ACHN (cell line): Measurements from ENCODE around the gene KIF3A.

ENCODE experiments used
- DNase-seq: peaks from one replicate; pipeline ENCODE4 v3.0.0-alpha.2; 2015
- in situ Hi-C: cut with HindIII; loops from 2 replicates; pipeline ENCODE4 v1.10.0; 2017; ENCODE audit warnings: low sequenced_read_pairs, low pct_ligation_motif_present, low pct_unique_long_range_greater_than_20kb

The KIF3A gene

GRCh38 chr5:132736853-132737833 lies at the start of gene KIF3A:
Gene KIF3A, minus strand, starts transcription at chr5:132737546. Its CDS starts 127 bp downstream, at chr5:132737419.
- DNase-seq = peak; percentile 95
- in situ Hi-C loops = no loop called here

GRCh38 chr5:132787076-132787475 lies 49.7 kb upstream of the KIF3A start:
- in situ Hi-C loops = no loop called here
- DNase-seq = no peak

DNA sequence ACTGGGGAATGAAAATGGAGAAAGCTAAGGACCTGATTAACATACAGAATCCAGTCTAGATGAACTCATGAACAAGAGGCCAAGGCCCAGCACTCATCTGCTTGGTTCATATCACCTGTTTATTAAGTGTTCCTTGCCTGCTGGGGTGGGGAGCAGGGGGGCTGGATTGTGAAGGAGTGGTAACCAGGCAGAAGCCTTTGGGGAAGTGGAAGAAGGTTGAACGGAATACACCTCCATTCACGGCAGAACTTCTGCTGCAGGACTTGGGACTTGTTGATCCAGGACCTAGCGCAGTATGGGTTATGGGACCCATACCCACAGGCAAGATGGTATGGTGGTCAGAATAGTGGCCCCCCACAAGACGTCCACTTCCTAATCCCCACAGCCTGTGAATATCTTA lies 48.5 kb upstream of the KIF3A start:
- in situ Hi-C loops = no loop called here
- no peak for DNase-seq

DNA sequence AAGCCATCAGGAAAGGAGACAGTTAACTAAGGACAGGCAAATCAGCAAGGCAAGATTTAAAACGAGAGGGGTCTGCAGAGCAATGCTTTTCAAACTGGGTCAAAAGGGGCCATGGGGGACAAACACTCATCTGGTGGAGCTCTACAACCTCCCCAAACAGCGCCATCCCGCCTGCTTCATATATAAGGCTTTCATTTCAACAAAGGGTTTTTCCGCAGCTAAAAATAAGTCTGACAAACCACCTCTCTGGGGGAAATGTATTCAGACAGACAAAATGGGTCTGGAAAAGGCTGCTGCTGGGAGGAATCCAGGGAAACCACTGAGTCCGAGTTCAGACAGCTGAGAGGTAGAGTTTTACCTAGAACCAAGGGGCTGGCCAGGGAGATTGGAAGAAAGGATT lies 48.0 kb upstream of the KIF3A start:
- DNase-seq = no peak
- in situ Hi-C loops = no loop called here

- DNase-seq = peak; percentile 44
- in situ Hi-C loops = no loop called here
These were observed 44.8 kb upstream of the KIF3A start for GRCh38 chr5:132782101-132782500.

DNA sequence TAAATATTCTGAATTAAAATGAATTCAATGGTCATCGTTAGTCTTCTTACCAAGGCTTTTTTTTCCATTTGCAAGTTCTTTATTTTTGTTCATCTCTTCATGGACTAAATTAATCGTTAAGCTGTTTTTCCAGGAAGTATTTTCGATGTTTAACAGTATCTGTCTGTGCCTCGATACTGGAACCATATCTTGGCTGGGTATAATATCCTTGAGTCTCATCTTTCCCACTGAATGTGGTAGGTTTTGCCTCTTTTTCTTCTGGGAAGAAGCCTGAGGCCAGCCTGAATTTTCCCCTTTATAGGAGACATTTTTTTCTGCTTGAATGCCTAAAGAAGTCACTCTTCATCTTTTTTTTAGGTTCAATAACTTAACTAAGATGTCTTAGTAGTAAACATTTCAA lies 43.7 kb upstream of the KIF3A start:
- DNase-seq = no peak
- in situ Hi-C loops = no loop called here

GRCh38 chr5:132780577-132780976 lies 43.2 kb upstream of the KIF3A start:
- no peak for DNase-seq
- in situ Hi-C loops = no loop called here

GRCh38 chr5:132779961-132780360 lies 42.6 kb upstream of the KIF3A start:
- no peak for DNase-seq
- in situ Hi-C loops = no loop called here

DNA sequence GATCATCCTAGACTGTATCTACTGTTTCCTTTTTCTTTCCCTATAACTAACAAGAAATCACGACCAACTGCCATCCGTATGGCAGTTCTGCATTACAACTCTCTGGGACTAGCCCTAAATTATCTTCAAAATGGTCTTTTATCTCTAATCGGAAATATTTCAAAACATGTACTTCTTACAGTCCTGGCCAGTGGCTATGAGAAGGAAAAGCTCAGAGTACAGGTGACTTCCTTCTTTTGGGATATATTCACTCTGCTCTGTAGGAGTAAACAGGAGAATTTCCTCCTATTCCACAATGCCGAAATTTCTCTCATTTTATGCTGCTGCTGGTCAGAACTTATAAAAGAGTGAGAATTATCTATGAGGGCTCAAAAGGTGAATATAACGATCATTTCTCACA lies 41.5 kb upstream of the KIF3A start:
- in situ Hi-C loops = no loop called here
- DNase-seq = no peak

DNA sequence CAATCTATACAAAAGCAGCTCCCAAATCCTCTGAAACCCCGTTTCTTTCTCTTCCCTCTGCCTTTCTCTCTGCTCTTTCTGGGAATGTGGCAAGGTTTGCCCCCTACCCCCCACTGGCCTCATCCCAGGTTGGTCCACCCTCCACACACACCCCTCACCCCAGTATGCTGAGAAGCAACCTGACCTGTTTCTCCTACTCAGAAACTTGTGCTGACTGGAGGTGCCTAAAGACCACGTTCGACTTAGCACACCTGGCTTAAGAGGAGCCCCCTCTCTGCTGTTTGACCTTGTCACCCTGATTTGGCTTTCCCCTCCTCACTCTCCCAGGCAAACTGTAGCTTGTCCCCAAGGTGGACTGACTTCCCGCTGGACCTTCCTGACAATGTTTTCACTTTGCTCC lies 40.8 kb upstream of the KIF3A start:
- DNase-seq = no peak
- in situ Hi-C loops = no loop called here

DNA sequence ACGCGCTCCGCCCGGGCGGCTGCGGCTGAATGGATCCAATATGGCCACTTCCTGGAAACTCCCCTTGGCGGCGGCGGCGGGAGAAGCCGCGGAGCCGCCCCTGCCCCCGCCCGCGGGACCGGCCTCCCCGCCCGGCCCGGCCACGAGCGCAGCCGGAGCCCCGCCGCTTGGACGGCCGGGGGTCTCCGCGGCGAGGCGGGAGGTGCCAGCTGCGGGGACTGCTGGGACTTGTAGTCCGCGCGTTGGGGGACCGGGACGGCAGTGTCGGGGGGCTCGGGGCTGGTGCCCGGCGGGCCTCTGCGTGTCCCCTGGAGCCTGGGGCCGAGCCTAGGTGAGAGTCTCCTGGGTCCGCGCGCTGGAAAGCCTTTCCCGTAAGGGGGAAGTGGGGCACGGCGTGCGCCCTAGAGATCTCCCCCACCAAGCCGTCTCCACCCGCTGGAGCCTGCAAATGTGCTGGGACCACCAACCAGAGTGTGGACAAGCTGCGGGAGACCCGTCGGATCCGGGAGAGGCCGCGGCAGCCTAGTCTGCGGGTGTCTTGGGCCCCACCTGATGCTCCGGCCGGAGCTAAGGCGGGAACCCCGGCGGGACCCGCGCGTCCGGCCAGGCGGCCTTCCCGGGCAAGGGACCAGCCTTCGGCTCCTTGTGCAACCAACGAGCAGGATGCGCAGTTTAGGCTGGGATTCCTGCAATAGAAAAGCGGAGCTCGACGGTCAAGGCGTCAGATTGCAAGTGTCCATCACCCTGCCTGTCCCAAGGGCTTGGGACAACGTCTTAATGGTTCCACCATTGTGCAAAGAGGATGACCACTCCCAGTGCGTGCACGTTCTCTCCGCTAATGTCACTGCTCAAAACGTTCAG lies 40.1 kb upstream of the KIF3A start, which contains the start of gene SEPTIN8:
SEPTIN8 (minus strand) TSS at position 31 of the 861 bp plus-strand sequence. CDS start 102 bp downstream, outside the sequence.
- DNase-seq = peak; percentile 42
- in situ Hi-C loops = no loop called here

DNA sequence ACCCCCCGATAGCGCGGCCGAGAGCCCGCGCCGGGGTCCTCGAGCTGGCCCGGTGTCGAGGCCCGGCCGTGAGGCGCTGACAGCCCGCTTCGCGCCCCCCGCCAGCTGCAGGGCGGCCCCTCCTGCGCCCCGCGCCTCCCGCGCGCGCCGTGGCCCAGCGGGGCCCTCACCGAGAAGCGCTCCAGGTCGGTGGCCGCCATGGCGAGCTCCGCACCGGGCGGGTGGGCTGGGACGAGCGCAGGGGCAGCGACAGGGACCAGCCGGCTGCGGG lies 39.5 kb upstream of the KIF3A start:
- in situ Hi-C loops = no loop called here
- DNase-seq = no peak

DNA sequence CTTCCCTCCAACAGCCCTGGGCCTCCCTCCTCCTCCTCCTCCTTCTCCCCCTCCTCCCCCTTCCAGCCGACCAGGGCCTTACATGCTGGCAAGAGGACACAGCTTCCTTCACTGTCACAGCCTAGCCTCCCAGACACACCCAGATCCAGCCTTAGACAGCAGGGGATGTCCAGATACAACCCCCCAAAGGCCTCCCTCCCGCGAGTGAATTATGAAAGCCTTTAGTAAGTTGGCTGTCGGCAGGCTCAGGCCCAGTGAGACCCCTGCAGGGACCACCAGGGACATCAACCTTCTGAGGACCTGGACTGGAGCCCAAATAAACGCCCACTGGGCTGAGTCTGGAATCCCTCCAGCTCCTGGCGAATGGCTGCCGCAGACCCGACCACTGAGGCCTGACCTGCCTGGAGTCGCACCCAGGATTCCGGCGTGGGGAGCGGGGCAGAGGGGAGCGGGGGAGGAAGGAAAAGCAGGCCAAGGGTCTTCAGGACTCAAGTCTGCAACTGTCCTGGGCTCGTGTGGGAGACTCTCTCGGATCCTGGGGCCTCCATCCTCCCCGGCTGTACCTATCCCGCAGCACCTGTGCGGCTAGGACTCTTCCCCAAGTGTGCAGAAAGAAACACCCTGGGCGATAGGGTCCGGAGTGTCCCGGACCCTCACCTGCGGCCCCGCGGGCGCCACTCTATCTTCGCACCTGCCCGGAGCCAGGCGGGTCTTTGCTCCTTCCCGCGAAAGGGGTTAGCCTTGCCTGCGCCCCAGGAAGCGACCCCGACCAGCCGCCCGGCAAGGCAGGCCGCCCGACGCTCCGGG lies 39.0 kb upstream of the KIF3A start:
- peak; percentile 36 for DNase-seq
- in situ Hi-C loops = no loop called here

- in situ Hi-C loops = no loop called here
- peak; percentile 59 for DNase-seq
These were observed 38.2 kb upstream of the KIF3A start for GRCh38 chr5:132775476-132775961.

- in situ Hi-C loops = no loop called here
These were observed 37.5 kb upstream of the KIF3A start for GRCh38 chr5:132774896-132775295.

GRCh38 chr5:132774406-132774805 lies 37.1 kb upstream of the KIF3A start:
- no peak for DNase-seq
- in situ Hi-C loops = no loop called here

More at GRCh38 chr5:132774896-132775295, 37.5 kb upstream of the KIF3A start:
- no peak for DNase-seq

GRCh38 chr5:132773601-132774355 lies 36.4 kb upstream of the KIF3A start:
- in situ Hi-C loops = no loop called here
- DNase-seq = no peak

GRCh38 chr5:132773114-132773513 lies 35.8 kb upstream of the KIF3A start:
- in situ Hi-C loops = no loop called here
- no peak for DNase-seq
